ENCODE measurements around the gene CEND1.

The CEND1 gene

DNA sequence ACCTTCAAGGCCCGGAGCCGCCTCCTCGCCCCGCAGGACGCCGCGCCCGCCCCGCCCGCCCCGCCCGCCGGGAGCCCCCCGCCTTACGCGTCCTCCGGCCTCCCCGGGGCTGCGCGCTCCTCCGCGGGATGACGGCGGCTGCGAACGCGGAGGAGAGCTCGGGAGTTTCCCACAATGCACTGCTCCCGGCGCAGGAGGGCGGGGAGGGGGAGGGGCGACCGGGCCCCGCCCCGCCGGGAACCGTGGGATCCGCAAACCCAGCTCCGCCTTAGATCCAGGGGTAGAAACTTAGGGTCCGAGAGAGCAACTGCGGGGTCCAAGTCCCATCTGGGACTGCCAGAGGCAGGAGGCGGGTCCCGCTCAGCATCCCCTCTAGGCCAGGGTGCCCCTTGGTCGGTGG lies at the start of gene CEND1:
CEND1 (minus strand) TSS at position 148 of the 400 bp plus-strand sequence. CDS start 1,514 bp downstream, outside the sequence.
- peak; percentile 83 for DNase-seq (ENCODE audit: low spot score)
- in situ Hi-C loops (cut with MboI; ENCODE audit: low sequenced_read_pairs, unreplicated experiment) = no loop called here

DNA sequence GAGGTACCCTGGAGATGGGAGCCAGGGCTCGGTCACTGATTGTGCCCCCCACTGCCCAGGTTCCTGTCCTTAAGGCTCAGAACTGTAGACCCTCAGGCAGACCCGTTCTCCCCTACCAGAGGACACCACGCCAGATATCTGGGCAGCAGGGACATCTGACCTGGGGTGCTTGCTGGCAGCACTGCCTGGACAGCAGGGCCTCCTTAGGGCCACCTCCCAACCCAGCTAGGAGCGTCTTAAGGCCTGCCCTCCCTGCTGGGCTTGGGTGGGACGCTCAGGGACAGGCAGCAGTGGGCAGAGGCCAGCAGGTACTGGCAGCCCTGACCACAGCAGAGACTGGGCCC lies 49.4 kb upstream of the CEND1 start:
- TF ChIP-seq, protein P1, sequence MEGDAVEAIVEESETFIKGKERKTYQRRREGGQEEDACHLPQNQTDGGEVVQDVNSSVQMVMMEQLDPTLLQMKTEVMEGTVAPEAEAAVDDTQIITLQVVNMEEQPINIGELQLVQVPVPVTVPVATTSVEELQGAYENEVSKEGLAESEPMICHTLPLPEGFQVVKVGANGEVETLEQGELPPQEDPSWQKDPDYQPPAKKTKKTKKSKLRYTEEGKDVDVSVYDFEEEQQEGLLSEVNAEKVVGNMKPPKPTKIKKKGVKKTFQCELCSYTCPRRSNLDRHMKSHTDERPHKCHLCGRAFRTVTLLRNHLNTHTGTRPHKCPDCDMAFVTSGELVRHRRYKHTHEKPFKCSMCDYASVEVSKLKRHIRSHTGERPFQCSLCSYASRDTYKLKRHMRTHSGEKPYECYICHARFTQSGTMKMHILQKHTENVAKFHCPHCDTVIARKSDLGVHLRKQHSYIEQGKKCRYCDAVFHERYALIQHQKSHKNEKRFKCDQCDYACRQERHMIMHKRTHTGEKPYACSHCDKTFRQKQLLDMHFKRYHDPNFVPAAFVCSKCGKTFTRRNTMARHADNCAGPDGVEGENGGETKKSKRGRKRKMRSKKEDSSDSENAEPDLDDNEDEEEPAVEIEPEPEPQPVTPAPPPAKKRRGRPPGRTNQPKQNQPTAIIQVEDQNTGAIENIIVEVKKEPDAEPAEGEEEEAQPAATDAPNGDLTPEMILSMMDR (IDR thresholded peaks at IDR 0.05; ENCODE audit: borderline replicate concordance, control extremely low read depth, extremely low read depth, insufficient read depth, missing control alignments) = no peak
- in situ Hi-C loops (cut with MboI; ENCODE audit: low sequenced_read_pairs, unreplicated experiment) = no loop called here

More for the DNA sequence above, at the start of gene CEND1:
- TF ChIP-seq, protein P1 (IDR thresholded peaks at IDR 0.05; ENCODE audit: borderline replicate concordance, control extremely low read depth, extremely low read depth, insufficient read depth, missing control alignments) = no peak

DNA sequence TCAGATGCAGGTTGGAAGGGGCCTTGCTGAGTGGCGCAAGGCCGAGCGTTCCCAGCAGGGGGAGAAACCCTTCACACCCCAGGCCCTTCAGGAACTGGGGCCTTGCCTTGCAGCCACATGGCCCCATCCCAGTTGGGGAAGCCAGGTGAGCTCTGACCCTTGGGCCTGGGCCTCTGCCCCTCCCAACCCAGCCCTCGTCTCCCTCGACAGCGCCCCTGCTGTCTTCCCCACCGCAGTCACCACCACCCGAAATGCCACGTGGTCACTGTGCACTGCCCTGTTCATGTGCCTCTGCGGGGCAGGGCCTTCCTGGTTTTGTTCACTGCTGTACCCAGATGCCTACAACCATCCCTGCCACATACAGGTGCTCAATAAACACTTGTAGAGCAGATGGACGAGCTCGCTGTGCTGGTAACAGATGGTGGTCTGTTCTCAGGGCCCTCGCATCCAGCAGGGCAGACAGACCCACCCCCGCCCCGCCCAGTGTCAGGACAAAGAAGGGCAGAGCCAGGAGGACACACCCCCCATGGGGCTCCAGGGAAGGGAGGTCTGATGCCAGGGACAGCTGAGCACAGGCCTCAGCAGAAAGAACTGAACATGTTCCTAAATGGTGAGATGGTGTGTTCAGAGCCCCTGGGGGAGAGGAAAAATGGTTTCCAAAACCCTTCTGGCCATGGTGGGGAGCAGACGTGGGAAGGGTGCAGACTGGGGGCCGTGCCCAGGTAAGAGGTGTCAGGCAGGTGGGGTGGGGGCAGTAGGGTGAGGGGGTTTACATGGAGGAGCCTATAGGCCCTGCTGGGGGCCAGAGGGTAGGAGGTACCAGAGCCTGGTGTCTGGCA lies 48.8 kb upstream of the CEND1 start:
- in situ Hi-C loops (cut with MboI; ENCODE audit: low sequenced_read_pairs, unreplicated experiment) = no loop called here
- DNase-seq (ENCODE audit: low spot score) = no peak
- TF ChIP-seq, protein P1 (IDR thresholded peaks at IDR 0.05; ENCODE audit: borderline replicate concordance, control extremely low read depth, extremely low read depth, insufficient read depth, missing control alignments) = no peak

More for the DNA sequence above, 49.4 kb upstream of the CEND1 start:
- no peak for DNase-seq (ENCODE audit: low spot score)

DNA sequence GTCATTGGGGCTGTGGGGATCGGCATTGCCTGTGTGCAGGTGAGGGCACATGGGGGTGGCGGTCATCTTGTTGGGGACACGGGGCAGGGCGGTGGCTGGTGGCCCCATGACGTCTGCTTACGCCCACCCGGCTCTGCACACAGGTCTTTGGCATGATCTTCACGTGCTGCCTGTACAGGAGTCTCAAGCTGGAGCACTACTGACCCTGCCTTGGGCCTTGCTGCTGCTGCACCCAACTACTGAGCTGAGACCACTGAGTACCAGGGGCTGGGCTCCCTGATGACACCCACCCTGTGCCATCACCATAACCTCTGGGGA lies 48.1 kb upstream of the CEND1 start:
- TF ChIP-seq, protein P1 (IDR thresholded peaks at IDR 0.05; ENCODE audit: borderline replicate concordance, control extremely low read depth, extremely low read depth, insufficient read depth, missing control alignments) = no peak
- in situ Hi-C loops (cut with MboI; ENCODE audit: low sequenced_read_pairs, unreplicated experiment) = no loop called here
- no peak for DNase-seq (ENCODE audit: low spot score)

DNA sequence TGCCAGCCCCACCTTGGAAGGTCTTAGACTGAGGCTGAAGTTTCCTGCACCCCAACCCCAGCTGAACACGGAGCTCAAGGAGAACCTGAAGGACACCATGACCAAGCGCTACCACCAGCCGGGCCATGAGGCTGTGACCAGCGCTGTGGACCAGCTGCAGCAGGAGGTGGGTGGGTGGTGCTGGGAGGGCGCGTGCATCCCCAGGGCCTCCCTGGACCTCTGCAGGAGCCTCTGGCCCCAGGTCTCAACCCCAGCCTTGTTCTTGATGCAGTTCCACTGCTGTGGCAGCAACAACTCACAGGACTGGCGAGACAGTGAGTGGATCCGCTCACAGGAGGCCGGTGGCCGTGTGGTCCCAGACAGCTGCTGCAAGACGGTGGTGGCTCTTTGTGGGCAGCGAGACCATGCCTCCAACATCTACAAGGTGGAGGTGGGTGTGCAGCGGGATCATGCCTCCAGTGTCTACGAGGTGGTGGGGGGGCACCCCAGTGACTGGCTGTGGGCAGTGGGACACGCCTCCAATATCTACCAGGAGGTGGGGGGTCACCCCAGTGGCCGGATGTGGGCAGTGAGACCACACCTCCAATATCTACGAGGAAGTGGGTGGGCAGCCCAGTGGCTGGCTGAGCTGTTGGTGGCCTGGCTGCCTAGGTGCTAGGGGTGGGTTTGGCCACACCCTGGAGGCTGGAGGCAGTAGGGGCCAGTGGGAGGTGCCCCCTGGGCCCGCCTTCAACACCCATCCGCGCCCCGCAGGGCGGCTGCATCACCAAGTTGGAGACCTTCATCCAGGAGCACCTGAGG lies 47.5 kb upstream of the CEND1 start:
- in situ Hi-C loops (cut with MboI; ENCODE audit: low sequenced_read_pairs, unreplicated experiment) = no loop called here
- TF ChIP-seq, protein P1 (IDR thresholded peaks at IDR 0.05; ENCODE audit: borderline replicate concordance, control extremely low read depth, extremely low read depth, insufficient read depth, missing control alignments) = no peak
- DNase-seq (ENCODE audit: low spot score) = no peak

DNA sequence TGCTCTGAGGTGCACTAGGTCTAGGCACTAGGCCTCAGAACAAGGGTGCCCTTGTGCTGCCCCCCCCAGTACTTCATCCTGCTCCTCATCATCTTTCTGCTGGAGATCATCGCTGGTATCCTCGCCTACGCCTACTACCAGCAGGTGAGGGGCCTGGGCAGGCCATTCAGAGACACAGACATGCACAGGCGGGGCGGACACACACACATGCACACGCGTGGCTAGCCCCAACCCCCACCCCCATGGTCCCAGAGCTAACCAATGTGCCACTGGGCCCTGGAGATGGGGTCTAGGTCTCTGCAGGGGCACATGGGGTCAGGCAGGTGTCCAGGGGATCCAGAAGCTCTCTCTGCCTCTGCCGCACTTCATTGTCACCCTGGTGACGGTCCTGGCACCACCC lies 46.8 kb upstream of the CEND1 start:
- in situ Hi-C loops (cut with MboI; ENCODE audit: low sequenced_read_pairs, unreplicated experiment) = no loop called here
- no peak for DNase-seq (ENCODE audit: low spot score)
- TF ChIP-seq, protein P1 (IDR thresholded peaks at IDR 0.05; ENCODE audit: borderline replicate concordance, control extremely low read depth, extremely low read depth, insufficient read depth, missing control alignments) = no peak
